A549 (cell line): ENCODE results near the gene KLHL22.

Experiments used
- CHD2 ChIP-seq: fragments of 150-350 bp; IDR thresholded peaks from 2 replicates; pipeline ENCODE4 v1.6.1; 2014; ENCODE audit warnings: low read length; ENCODE audit not compliant: partially characterized antibody
- HOXB13 ChIP-seq: fragments of 250-450 bp; sonication (Bioruptor Pico); IDR thresholded peaks from 2 replicates; pipeline ENCODE4 v1.5.0; 2020; ENCODE audit warnings: low read depth, mild to moderate bottlenecking, moderate library complexity
- JUN ChIP-seq, 2 experiments: fragments of >200 bp; sonication (Bioruptor Twin); formaldehyde crosslinking; IDR thresholded peaks; 2 replicates in 1 of 2; 3 replicates in 1 of 2; pipeline ENCODE4 v1.6.1; 2016 to 2017
- POLR2A ChIP-seq: IDR thresholded peaks from 2 replicates; pipeline ENCODE4 v1.6.1; 2012; ENCODE audit warnings: mild to moderate bottlenecking, low read length
- TF ChIP-seq, protein P1 (sequence below): fragments of >200 bp; sonication (Bioruptor Twin); formaldehyde crosslinking; IDR thresholded peaks from 3 replicates; pipeline ENCODE4 v1.5.1; 2016

DNA sequence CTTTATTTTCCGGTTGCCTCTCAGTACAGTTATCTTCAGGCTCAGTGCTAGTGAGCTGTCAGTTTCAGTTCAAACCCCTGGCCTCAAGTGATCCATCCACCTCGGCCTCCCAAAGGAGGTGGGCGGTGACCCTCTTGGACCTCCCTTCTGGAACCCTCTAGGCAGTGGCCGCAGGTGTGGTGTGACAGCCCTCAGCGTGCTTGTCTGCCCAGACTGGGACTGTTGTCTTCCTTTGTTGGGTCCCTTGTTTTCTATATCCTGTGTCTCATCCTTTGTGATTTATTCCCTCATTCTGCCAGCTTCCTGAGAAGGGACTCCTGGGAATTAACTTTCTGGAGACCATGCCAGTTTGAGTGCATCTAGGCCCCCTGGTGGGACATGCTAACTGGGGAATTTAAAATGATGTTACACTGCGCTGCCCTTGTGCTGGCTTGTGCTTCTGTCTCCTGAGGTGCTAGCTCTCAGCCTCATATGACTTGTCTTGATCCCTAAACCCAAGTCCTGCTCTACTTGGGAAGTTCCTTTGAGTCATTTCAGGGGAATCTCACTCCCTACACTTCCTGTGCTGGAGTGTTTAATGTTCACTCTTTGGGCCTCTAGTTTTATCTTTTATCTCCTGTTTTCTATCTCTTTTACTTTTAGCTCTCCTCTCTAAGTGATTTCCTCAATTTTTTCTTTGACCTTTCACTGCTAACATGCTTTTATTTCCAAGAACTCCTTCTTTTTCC, 31.2 kb upstream of the KLHL22 start:
- TF ChIP-seq JUN (IDR thresholded peaks at IDR 0.05) (no peak), CHD2 (no peak), POLR2A (no peak), HOXB13 (no peak)
- TF ChIP-seq, protein P1, sequence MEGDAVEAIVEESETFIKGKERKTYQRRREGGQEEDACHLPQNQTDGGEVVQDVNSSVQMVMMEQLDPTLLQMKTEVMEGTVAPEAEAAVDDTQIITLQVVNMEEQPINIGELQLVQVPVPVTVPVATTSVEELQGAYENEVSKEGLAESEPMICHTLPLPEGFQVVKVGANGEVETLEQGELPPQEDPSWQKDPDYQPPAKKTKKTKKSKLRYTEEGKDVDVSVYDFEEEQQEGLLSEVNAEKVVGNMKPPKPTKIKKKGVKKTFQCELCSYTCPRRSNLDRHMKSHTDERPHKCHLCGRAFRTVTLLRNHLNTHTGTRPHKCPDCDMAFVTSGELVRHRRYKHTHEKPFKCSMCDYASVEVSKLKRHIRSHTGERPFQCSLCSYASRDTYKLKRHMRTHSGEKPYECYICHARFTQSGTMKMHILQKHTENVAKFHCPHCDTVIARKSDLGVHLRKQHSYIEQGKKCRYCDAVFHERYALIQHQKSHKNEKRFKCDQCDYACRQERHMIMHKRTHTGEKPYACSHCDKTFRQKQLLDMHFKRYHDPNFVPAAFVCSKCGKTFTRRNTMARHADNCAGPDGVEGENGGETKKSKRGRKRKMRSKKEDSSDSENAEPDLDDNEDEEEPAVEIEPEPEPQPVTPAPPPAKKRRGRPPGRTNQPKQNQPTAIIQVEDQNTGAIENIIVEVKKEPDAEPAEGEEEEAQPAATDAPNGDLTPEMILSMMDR, result no peak
